T47D (cell line): ENCODE measurements around the gene BAG1.

Source experiments
- DNase-seq, 2 experiments: peaks; one replicate each; pipeline versions ENCODE4 v3.0.0 to v3.0.0-alpha.2; 2011 to 2012; ENCODE audit warnings: low read depth in 1 of 2, low spot score in 1 of 2
- JUND ChIP-seq: IDR thresholded peaks from 2 replicates; pipeline ENCODE4 v1.6.1; 2012; ENCODE audit warnings: low read depth
- in situ Hi-C: cut with HindIII; loops from 2 replicates; pipeline ENCODE4 v1.10.0; 2016; ENCODE audit warnings: low sequenced_read_pairs, low pct_unique_long_range_greater_than_20kb

BAG1 gene

GRCh38 chr9:33211695-33212393 lies 52.7 kb downstream of the BAG1 start:
- in situ Hi-C loops = no loop called here

GRCh38 chr9:33210006-33210715 lies 54.3 kb downstream of the BAG1 start:
- no peak for TF ChIP-seq JUND
- DNase-seq = no peak
- in situ Hi-C loops = no loop called here

More at GRCh38 chr9:33211695-33212393, 52.7 kb downstream of the BAG1 start:
- no peak for DNase-seq
- no peak for TF ChIP-seq JUND

- in situ Hi-C loops = no loop called here
- DNase-seq = no peak
- TF ChIP-seq JUND = no peak
Measured at GRCh38 chr9:33209394-33209793, 55.1 kb downstream of the BAG1 start.

- DNase-seq = no peak
- in situ Hi-C loops = no loop called here
- TF ChIP-seq JUND = no peak
Measured at GRCh38 chr9:33202552-33203201, 61.8 kb downstream of the BAG1 start.
